ENCODE results near the gene PUSL1. TPM values are rescaled to one million over a fixed set of nuclear protein-coding genes. Genes with fewer than 3 reads are reported as not detected.

The PUSL1 gene
- total and polyA plus RNA-seq, 2 of the 13 experiments (the other 11 are each of a cell fraction or from before 2014, with no cell fraction given), result 8.3 to 22.2 TPM

GRCh38 chr1:1273512-1274298 lies 34.7 kb upstream of the PUSL1 start, which contains the start of gene UBE2J2 (continued):
- 0 out of 2 replicates have a peak, but pooled peaks have one; percentile 82 for TF ChIP-seq ARID2 (CRISPR knock-in tag; IDR thresholded peaks at IDR 0.05; ENCODE audit: borderline replicate concordance)
- no peak for TF ChIP-seq GABPA (IDR thresholded peaks at IDR 0.05; ENCODE audit: low read depth, low read length)
- peak; percentile 89 for TF ChIP-seq GABPA (CRISPR knock-in tag; IDR thresholded peaks at IDR 0.05; ENCODE audit: low read depth)
- TF ChIP-seq TAF1 (CRISPR knock-in tag; IDR thresholded peaks at IDR 0.05), result peak; percentile 71
- peak; percentile 85 for TF ChIP-seq SPEN (CRISPR knock-in tag; IDR thresholded peaks at IDR 0.05; ENCODE audit: low read depth)
- peak; percentile 29; the same call in 1 of the 2 replicates for TF ChIP-seq ZSCAN31 (CRISPR knock-in tag; IDR thresholded peaks at IDR 0.05; ENCODE audit: low read depth)
- peak; percentile 75; the same call in 1 of the 2 replicates for TF ChIP-seq HNF1B (CRISPR knock-in tag; IDR thresholded peaks at IDR 0.05)
- peak; percentile 84; the same call in 1 of the 2 replicates for TF ChIP-seq CSRNP1 (CRISPR knock-in tag; IDR thresholded peaks at IDR 0.05)
- 0 out of 2 replicates have a peak, but pooled peaks have one; percentile 51 for TF ChIP-seq THYN1 (CRISPR knock-in tag; IDR thresholded peaks at IDR 0.05; ENCODE audit: borderline replicate concordance, low read depth)
- no peak for TF ChIP-seq KLF15 (CRISPR knock-in tag; IDR thresholded peaks at IDR 0.05; ENCODE audit: borderline replicate concordance)
- TF ChIP-seq TAF15 (IDR thresholded peaks at IDR 0.05; ENCODE audit: low read depth, low read length, poor library complexity, severe bottlenecking), result no peak
- TF ChIP-seq ZNF737 (CRISPR knock-in tag; IDR thresholded peaks at IDR 0.05; ENCODE audit: borderline replicate concordance), result no peak
- TF ChIP-seq NFKB2 (CRISPR knock-in tag; IDR thresholded peaks at IDR 0.05; ENCODE audit: borderline replicate concordance), result peak; percentile 59; the same call in 1 of the 2 replicates
- TF ChIP-seq POLR2G (IDR thresholded peaks at IDR 0.05; ENCODE audit: low read depth, low read length), result peak; percentile 77
- TF ChIP-seq ETV6 (CRISPR knock-in tag; conservative IDR thresholded peaks at IDR 0.05), result peak; percentile 24; the same call in 1 of the 2 replicates
- no peak for TF ChIP-seq ZBTB1 (CRISPR knock-in tag; IDR thresholded peaks at IDR 0.05; ENCODE audit: borderline replicate concordance)
- peak; percentile 78 for TF ChIP-seq POLR2AphosphoS5 (IDR thresholded peaks at IDR 0.05; ENCODE audit: low read depth, low read length)
- TF ChIP-seq ZNF253 (CRISPR knock-in tag; IDR thresholded peaks at IDR 0.05; ENCODE audit: borderline replicate concordance), result no peak
- no peak for TF ChIP-seq DBP (CRISPR knock-in tag; IDR thresholded peaks at IDR 0.05; ENCODE audit: not compliant biosample characterization)
- no peak for TF ChIP-seq ZNF597 (CRISPR knock-in tag; IDR thresholded peaks at IDR 0.05)
- peak; percentile 47 for TF ChIP-seq RXRA (CRISPR knock-in tag; IDR thresholded peaks at IDR 0.05)
- TF ChIP-seq DNMT3B (CRISPR knock-in tag; conservative IDR thresholded peaks at IDR 0.05), result no peak
- TF ChIP-seq THRA (CRISPR knock-in tag; IDR thresholded peaks at IDR 0.05; ENCODE audit: borderline replicate concordance), result peak; percentile 46; the same call in 1 of the 2 replicates

Measured in HepG2 (cell line).